A375 (cell line): ENCODE measurements around the gene SCAND1. TPM values are rescaled to one million over a fixed set of nuclear protein-coding genes. Genes with fewer than 3 reads are reported as not detected.

Source experiments
- small RNA-seq: library from RNA; depleted of rRNA; stranded (forward); fragments of <200 nt; gene quantifications from one replicate; pipeline ENCODE3, GENCODE V24; 2014
- total RNA-seq: library from RNA; depleted of rRNA; stranded (reverse); fragments of >200 nt; shearing (Covaris generic); gene quantifications from 2 replicates; pipeline ENCODE4 v1.2.3, GENCODE V29; 2014; rRNA removed

Gene SCAND1
- 123 and 154 TPM in 2 replicates for total RNA-seq

GRCh38 chr20:35954200-35954906 is at the start of gene SCAND1:
Gene SCAND1 (minus strand): TSS chr20:35954502. CDS start chr20:35954284, 218 bp downstream.

GRCh38 chr20:35967979-35968640 is 13.8 kb upstream of the SCAND1 start, which contains the start of gene CNBD2:
Gene CNBD2 (plus strand): TSS chr20:35968590. CDS start chr20:35968763, 173 bp downstream.

Small RNA genes lying within 50 kb of the gene (small RNA-seq; reads per million reads assigned to genes)
- not detected for gene RNU6-937P

Other genes starting within 250 kb of the SCAND1 start
- gene RBM39, start 212.2 kb downstream of the SCAND1 start, total RNA-seq = 428 and 487 TPM in 2 replicates
- gene PHF20, start 182.5 kb downstream of the SCAND1 start, total RNA-seq = 40.2 and 45.5 TPM in 2 replicates
- gene CNBD2, start 14.1 kb upstream of the SCAND1 start, total RNA-seq = 15.7 and 18.8 TPM in 2 replicates
- gene EPB41L1, start 200.2 kb upstream of the SCAND1 start, total RNA-seq = 20.5 and 21.9 TPM in 2 replicates